GM18502 (cell line): ENCODE measurements around the gene ARHGAP30.

ENCODE experiments used
- ATAC-seq: cut with Tn5 transposase; IDR thresholded peaks from one replicate; pipeline ENCODE4 v1.9.1; 2021; ENCODE audit warnings: mild to moderate bottlenecking; ENCODE audit not compliant: unreplicated experiment, poor library complexity

ARHGAP30 gene

GRCh38 chr1:161090617-161091016 is 20.9 kb upstream of the ARHGAP30 start:
- no peak for ATAC-seq

DNA sequence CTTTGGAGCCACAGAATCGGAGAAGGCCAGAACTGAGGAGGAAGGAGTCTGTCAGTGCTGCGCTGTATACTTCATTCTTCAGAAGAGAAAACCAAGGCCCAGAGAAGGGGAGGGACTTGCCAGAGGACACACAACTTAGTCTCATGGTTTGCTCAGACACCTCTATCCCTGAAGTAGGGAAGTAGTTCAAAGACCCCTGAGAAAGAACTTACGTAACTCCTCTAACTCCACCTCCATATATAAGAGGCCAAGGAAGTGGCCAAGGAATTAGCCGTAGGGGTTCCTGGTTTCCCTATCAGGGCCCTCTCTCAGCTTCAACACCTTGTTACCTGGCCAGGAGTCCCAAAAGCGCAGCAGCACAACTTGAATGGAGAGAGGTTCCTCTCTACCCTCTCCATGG is 20.2 kb upstream of the ARHGAP30 start:
- no peak for ATAC-seq

DNA sequence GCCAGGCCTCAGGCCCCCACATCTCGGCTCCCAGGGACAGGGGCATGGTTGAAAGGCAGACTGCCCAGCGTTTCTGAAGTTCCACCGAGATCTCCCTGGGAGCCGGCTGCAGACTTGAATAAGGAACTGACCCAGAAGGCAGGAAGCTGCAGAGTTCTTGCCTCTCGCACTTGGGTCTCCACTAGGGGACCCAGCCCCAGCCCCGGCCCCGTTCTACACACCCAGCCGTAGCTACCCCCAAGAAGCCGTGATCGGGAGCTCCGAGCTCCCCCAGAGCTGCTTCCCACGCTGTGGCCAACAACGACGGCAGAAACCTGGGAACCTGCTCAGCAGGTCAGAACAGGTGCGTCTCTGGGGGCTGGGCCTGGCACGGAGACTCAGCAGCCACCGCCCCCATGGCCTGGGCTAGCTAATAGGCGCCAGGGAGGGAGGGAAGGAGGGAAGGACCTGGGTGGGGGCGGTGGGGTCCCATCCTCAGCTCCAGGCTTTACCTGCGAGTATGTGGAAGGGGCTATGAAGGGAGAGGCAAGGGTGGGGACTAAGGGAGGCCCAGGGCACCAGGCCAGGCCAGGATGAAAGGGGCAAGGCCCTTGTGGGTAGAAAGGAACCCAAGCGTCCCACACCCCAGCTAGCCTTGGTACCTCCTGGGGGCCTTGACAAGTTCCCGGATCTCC is 19.7 kb upstream of the ARHGAP30 start, which contains the start of gene NECTIN4:
NECTIN4 (minus strand) TSS at position 308 of the 674 bp plus-strand sequence; CDS start at position 46, 262 bp downstream.
- ATAC-seq = no peak

DNA sequence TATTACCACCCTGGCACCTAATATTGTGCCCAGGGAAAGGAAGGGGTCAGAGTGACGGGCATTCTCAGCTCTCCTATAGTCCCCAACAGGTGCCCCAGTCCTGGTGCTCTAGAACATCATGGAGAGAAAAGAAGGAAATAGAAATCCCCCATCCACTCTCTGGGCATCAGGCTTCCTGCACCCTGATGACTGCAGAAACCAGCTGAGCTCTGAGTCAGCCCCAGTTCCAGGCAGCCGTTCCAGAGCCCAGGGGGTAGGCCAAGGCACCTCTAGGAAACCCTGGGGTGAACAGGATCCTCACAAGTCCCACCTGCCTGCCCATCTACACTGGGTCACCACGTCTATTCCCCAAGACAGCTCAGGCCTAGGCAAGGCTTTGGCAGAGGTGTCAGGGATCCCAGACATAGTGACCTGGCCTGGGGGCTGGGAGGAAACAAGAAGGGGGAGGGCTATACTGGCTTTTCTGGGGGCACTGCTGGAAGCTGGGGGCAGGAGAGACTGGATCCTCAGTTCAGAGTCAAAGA is 19.0 kb upstream of the ARHGAP30 start:
- ATAC-seq = no peak

DNA sequence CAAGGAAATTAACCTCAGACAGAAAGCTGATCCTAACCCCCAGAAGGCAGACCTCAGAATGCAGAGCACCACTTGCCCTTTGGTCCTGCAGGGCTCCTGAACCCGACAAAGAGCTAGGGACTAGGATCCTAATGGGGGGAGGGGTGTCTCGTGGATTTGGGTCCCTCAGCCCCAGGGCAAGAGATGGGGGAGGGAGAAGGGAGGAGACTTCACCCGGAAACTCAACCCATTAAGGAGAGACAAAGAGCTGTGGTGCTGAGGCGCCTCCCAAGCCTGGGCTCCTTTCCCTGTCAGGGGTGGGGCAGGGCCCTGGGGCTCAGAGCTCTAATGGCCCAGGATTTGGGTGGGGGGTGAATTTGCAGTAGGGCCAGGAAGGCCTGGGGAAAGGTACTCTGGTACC is 16.8 kb upstream of the ARHGAP30 start:
- ATAC-seq = no peak

DNA sequence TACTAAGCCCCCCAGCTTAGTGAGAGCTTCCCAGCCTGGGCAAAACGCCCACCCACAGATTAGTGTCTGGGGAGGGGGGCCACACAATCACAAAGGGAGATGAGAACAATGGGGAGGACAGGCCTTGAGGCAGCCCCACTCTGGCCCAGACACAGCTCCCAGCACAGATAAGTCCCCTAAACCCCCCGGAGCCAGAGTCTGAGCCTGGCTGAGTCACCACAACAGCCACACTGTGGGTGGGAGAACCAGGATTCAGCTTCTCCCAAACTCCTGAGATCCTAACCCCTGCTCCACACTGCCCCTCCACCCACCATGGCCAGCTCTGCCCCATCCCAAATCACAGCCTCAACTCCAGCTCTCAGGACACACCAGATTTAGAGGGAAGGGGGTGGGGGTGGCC is 15.5 kb upstream of the ARHGAP30 start:
- ATAC-seq = no peak

- ATAC-seq = no peak
Measured at GRCh38 chr1:161084597-161084988, 14.9 kb upstream of the ARHGAP30 start.

DNA sequence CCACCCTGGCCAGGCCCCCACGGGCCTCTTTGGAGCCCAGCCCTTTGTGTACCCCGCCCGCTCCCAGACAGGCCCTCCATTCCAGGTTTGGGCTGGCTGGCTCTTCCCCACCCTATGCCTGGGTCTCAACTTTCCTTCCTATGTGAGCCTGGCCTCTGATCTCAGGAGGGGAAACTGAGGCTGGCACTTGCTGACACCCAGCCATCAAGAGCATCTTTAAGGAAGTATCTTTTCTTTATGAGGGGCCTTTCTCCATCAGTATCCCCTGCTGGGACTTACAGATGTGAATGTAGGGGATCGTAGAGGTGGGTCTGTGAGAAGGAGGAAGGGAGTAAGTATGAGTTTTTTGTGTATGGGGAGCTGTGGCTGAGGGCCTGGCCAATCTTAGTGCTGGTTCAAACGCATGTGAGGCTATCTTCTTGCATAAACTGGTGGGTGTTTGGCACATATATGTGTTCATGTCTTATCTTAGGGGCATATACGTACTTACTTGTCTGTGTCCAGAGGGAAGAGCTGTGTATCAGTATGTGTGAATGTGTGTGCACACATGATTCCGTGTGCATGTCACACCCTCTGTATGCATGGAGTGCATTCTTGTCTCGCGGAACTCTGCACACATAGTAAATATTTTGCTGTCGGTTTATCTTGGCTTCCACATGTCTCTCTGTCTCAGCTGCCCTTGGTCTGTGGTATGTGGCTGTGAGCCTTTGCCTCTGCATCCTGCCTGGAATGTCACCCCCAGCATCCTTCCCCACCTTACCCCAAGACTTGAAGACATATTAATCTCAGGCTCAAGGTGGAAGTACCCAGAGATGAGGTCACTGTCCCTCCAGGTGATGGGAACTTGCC is 14.3 kb upstream of the ARHGAP30 start:
- no peak for ATAC-seq

DNA sequence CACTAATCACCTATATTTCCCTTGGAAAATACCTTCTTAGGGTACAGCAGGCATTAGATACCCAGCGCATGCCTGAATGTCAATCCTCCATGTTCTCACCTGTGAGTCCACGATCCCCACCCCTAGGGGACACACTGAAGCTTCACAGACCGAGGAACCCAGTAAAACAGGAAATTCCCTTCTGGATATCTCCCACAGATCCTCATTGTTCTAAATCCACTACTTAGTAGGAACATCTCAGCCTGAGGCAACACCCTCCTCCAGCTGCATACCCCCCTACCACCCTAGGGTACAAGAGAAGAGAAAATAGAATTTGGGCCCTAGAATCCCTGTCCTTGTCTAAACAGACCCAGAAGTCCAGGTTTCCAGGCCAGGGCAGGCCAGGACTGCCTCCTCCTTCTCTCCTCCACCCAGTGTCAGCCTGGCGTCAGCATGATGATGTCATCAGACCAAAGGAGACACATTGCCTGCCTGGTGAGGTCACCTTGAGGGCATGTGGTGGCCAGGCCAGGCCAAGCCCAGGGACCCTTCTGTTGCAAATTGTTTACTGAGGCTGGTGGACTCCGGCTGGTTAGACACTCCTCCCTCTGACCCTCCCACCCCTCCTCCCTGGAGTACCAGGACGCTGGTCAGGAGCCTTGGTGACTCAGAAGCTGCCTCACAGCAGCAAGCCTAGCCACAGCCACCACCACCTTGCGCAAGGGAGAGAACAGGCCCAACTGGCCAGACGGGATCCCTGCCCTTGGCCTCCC is 13.5 kb upstream of the ARHGAP30 start:
- ATAC-seq = no peak

- no peak for ATAC-seq
Measured at GRCh38 chr1:161082483-161082882, 12.8 kb upstream of the ARHGAP30 start.

GRCh38 chr1:161081519-161081918 is 11.8 kb upstream of the ARHGAP30 start:
- no peak for ATAC-seq

- ATAC-seq = no peak
Measured at GRCh38 chr1:161080441-161081405, 11.0 kb upstream of the ARHGAP30 start.

GRCh38 chr1:161079436-161080110 is 9.9 kb upstream of the ARHGAP30 start:
- no peak for ATAC-seq

DNA sequence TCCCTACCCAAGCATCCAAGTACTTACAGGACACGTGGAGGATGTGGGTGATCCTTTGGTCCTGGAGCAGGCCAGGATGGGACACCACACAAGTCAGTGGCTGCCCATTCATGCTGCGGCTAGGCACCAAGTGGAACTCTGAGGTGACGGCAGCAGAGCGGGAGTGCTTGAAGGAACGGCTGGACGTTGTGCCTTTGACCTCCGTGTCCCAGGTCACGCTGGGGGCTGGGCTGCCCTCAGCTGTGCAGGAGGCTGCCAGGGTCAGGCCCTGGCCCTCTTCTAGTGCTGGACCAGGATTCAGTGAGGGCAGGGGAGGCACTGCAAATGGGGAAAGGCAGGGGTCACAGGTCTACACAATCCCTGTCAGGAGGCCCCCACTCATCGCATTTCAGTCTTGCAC is 7.7 kb upstream of the ARHGAP30 start:
- ATAC-seq = no peak

GRCh38 chr1:161076410-161076809 is 6.7 kb upstream of the ARHGAP30 start:
- ATAC-seq = no peak

GRCh38 chr1:161074676-161075368 is 5.1 kb upstream of the ARHGAP30 start:
- ATAC-seq = no peak

- no peak for ATAC-seq
Measured at GRCh38 chr1:161073474-161074121, 3.9 kb upstream of the ARHGAP30 start.
